DMS 273 (cell line): ENCODE measurements around the gene ADRM1.
A peak's percentile ranks its signal among the peaks of the same experiment; 100 is the strongest.

Source experiments
- DNase-seq: peaks from one replicate; lab custom pipeline; 2025; ENCODE audit not compliant: unreplicated experiment; lab: John Stamatoyannopoulos, UW

Gene ADRM1, protein sequence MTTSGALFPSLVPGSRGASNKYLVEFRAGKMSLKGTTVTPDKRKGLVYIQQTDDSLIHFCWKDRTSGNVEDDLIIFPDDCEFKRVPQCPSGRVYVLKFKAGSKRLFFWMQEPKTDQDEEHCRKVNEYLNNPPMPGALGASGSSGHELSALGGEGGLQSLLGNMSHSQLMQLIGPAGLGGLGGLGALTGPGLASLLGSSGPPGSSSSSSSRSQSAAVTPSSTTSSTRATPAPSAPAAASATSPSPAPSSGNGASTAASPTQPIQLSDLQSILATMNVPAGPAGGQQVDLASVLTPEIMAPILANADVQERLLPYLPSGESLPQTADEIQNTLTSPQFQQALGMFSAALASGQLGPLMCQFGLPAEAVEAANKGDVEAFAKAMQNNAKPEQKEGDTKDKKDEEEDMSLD

DNA sequence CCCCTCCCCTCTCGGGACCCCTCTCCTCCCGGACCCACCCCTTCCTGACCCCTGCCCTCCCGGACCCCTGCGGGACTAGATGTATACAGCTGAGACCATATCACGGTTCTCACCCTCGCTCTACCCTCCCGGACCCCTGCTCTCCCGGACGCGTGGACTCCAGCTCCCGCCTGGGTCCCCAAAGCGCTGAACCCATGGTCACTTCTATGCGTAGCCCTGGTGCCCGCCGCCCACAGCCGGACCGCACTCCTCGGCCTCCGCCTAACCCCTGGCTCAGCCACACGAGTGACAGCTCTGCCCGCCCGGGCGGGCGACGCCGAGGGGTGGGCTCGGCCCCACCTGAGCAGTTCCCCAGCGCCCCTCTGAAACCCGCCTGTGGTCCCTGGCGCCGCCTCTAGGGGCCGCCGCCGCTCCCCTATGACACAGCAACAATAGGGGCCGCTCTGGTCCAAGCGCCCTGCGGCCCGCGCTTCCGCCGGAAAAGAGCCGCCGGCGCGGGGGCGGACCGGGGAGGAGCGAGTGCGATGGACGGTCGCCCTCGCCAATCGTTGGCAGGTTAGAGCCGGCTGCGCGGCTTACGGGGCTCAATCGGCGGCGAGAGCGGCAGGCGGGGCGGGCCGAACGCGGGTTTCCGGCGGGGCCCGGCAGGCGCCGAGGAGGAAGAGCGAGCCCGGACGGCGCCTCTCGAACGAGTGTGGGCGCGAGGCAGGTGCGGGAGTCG lies at the start of gene ADRM1:
TSS of gene ADRM1 (plus strand) at position 657 of the 721 bp plus-strand sequence. CDS start 572 bp downstream, outside the sequence.
- peak; percentile 99 for DNase-seq

- no peak for DNase-seq
Observed at GRCh38 chr20:62253398-62253797, 49.4 kb upstream of the ADRM1 start.

DNA sequence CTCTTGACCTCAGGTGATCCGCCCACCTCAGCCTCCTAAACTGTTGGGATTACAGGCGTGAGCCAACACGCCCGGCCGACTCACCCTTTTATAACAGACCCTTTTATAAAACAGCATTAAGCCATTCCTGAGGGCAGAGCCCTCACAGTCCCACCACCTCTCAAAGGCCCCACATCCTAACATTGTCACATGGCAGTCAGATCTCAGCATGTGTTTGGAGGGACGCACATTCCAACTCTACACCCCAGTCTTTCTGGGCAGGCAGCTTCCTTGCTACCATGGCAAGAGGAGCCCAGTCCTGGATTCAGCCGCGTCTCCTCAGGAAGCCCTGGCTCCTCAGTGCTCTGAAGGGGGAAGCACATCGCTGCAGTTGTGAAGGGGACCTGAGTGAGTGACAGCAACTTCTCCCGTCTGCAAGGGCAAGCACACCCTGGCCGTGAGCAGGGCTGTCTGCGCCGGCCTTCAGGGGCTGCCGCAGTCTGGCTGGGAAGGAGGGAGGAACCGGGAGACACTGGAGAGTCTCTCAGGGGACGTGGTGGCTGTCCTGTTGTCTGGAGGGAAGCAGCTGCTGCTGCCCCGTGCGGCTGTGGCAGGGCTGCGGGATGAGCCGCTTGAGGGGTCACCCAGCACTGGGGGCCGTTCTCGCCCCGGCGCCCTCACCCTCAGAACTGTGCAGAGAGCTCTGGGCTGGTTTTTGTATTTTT lies 48.6 kb upstream of the ADRM1 start:
- DNase-seq, result no peak

DNA sequence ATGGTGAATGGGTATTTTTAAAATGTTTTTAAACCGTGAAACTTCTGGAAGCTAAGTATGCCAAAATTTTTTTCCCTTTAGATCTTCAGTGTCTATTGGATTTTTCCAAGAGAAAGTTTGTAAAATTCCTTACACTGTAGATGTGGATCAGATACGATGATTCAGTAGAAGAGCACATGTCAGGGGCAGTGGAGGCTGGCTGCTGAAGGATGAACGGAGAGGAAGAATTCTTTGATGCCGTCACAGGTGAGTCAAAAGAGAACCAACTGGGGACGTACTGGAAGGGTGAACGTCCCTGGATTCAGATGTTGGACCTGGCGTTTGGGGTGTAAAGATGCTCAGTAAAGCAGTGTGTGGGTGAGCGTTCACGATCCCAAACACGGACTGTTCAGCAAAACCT lies 46.8 kb upstream of the ADRM1 start:
- DNase-seq, result no peak

GRCh38 chr20:62258499-62259293 lies 44.1 kb upstream of the ADRM1 start:
- no peak for DNase-seq

GRCh38 chr20:62259294-62259565 lies 43.6 kb upstream of the ADRM1 start:
- no peak for DNase-seq

GRCh38 chr20:62262064-62262463 lies 40.7 kb upstream of the ADRM1 start:
- no peak for DNase-seq

DNA sequence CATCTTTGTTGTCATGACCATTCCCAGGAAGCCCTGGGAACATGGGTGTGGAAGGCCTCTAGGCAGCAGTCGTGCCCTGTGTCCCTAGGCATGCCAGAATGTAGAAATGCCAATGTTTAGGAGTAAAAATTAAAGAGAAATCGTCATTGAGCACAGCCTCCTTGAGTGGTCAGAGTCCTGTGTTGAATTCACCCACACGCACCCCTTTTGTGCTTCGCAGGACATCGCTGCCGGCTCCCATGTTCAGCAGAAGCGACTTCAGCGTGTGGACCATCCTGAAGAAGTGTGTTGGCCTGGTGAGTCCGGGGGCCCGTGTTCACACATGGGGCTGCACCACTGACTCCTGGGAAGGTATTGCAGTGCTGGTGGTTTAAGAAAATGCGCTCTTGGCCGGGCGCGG lies 39.4 kb upstream of the ADRM1 start:
- no peak for DNase-seq

GRCh38 chr20:62265365-62265764 lies 37.4 kb upstream of the ADRM1 start:
- DNase-seq, result no peak

DNA sequence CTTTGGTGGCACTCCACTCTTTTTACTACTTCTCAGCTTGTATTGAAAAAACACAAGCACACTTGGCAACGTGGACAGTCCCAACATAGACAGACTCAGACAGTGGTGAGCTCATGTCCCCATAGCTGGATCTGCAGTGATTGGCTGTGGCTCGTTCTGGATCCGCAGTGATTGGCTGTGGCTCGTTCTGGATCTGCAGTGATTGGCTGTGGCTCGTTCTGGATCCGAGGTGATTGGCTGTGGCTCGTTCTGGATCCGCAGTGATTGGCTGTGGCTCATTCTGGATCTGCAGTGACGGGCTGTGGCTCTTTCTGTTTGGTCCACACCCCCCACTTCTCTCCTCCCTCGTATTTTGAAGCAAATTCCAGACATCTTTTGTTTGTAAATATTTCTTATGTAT lies 36.5 kb upstream of the ADRM1 start:
- DNase-seq, result no peak

DNA sequence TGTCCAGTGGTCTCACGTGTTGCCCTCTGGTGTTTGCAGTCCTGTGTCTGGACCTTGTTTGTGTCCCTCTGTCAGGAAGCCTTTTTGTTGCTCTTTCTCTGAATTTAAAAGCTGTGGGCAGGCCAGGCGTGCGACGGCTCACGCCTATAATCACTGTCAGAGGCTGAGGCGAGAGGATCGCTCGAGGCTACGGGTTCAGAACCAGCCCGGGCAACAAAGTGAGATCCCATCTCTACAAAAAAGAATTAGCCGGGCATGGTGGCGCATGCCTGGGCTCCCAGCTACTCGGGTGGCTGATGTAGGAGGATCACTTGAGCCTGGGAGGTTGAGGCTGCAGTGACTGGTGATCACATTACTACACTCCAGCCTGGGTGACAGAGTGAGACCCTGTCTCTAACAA lies 35.9 kb upstream of the ADRM1 start:
- DNase-seq, result no peak

- DNase-seq, result no peak
Observed at GRCh38 chr20:62267543-62267942, 35.3 kb upstream of the ADRM1 start.

- DNase-seq, result no peak
Observed at GRCh38 chr20:62268228-62268900, 34.4 kb upstream of the ADRM1 start.

DNA sequence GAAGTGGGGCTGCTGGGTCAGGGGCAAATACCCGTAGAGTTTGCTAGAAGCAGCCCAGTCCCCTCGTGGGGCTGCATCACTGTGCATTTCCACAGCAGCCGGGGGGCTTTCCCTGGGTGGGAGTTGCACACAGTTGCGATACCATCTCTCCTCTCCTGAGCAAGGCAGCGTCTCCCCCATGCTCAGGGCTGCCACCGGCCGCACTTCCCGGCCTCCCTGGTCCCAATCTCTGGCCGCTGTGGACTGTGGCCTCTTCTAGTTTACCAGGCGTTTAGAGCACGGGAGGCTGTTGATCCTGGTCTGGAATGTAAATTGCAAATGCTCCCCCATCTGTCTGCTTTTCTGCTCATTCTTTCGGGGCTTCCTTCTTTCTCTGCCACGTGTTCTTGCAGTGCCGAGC lies 33.4 kb upstream of the ADRM1 start:
- DNase-seq, result peak; percentile 47

- no peak for DNase-seq
Observed at GRCh38 chr20:62269871-62270270, 32.9 kb upstream of the ADRM1 start.

- DNase-seq, result no peak
Observed at GRCh38 chr20:62272200-62272599, 30.6 kb upstream of the ADRM1 start.

DNA sequence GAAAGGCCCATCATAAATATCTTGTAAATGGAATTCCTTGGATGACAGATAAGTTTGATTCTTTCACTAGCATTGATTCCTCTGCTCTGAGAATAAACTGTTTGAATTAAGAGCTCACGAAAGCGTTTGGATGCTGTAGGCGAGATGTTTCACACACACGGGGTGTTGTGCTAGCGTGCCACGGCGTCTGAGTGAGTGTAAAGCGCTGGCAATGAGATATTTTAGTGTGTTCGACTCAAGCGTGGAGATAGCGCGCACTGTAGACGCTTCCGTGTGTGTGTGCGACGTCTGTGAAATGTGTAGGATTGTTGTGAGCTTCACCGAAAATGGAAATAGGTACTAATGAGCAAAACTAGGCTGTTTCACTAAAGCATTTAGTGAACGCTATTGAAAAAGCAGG lies 29.4 kb upstream of the ADRM1 start:
- no peak for DNase-seq

DNA sequence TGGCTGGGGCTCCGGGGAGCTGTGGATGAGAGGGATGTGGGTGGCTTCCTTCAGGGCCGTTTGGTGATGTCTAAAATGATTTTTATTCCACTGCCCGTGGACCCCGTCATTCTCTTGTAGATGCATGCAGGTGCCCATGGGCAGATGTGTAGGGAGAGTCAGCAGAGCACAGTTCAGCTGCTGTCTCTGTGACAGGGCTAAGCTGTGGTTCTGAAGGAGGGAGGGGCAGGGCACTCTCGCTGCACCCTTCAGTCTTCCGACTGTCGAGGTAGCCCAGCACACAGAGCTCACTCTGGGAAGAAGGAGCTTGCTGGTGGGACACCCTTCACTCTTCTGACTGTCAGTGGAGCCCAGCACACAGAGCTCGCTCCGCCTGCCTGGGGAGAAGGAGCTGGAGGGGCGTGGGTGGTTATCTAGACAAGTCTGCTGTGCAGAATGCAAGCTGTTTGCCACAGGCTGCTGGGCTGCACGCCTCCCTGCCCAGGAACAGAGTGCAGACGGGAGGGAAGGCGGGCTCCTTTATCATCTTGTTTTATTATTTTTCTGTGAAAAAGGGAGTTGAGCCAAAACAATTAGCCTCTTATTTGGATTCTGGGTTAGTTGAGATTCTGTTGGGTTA lies 28.4 kb upstream of the ADRM1 start:
- DNase-seq, result peak; percentile 30

- DNase-seq, result no peak
Observed at GRCh38 chr20:62275219-62275618, 27.6 kb upstream of the ADRM1 start.

DNA sequence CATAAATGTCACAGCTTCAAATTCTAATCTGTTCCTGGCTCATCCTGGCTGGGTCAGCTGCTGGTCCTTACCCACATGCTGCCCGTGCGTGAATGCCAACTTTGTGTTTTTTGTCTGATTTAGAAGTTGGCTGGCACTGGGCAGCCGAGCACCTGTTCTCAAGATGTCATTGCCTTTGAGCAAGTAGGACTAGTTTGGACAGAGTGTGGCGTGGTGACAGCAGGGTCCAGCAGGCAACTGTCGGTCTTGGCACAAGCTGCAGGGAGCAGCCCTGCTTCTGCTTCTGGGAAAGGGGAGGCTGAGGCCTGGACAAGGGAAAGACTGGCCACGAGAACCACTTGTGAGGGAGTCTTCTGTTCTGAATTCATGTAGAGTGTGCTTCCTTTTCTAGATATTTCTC lies 26.4 kb upstream of the ADRM1 start:
- no peak for DNase-seq
